ENCODE measurements around the gene EIF4E2.

GRCh38 chr2:232580648-232580981, 30.1 kb downstream of the EIF4E2 start:
- TF ChIP-seq POLR2A (IDR thresholded peaks at IDR 0.05) (no peak), CTCF (IDR thresholded peaks at IDR 0.05) (no peak)

All from right lobe of liver (tissue), 4 donors.